Mesodermal cell (in vitro differentiated cells): ENCODE results near the gene MAPKBP1.

Experiments used
- H3K27ac ChIP-seq: 2 replicates; pipeline ENCODE4 v1.7.0; 2013; ENCODE audit warnings: mild to moderate bottlenecking, low read depth, low read length, moderate library complexity; ENCODE audit not compliant: severe bottlenecking
- H3K36me3 ChIP-seq: 2 replicates; pipeline ENCODE4 v1.7.1; 2013; ENCODE audit warnings: mild to moderate bottlenecking, low read length, moderate library complexity; ENCODE audit not compliant: control insufficient read depth, insufficient read depth
- H3K4me1 ChIP-seq: one replicate; pipeline ENCODE4 v1.7.1; 2013; ENCODE audit warnings: mild to moderate bottlenecking, low read length; ENCODE audit not compliant: insufficient read depth, control insufficient read depth, poor library complexity, severe bottlenecking
- H3K4me3 ChIP-seq: 2 replicates; pipeline ENCODE4 v1.7.0; 2013; ENCODE audit warnings: low read length, control low read depth, mild to moderate bottlenecking; ENCODE audit not compliant: insufficient read depth, poor library complexity, severe bottlenecking; ENCODE audit errors: extremely low read depth
- H3K9me3 ChIP-seq: 2 replicates; pipeline ENCODE4 v1.7.1; 2013; ENCODE audit warnings: mild to moderate bottlenecking, low read length, moderate library complexity; ENCODE audit not compliant: control insufficient read depth
- WGBS, 2 experiments: methylation state at CpG; one replicate each; pipeline ENCODE4 v1.1.5; 2013; ENCODE audit warnings: missing lambda C conversion rate in 2 of 2; ENCODE audit not compliant: insufficient coverage in 2 of 2; 5-methylcytosine and 5-hydroxymethylcytosine counted together

The MAPKBP1 gene

GRCh38 chr15:41869770-41870688 lies 95.7 kb downstream of the MAPKBP1 start:
- 92 to 93% methylated on average over 30 to 38 of the region's 42 CpGs for WGBS, 2 experiments
- H3K4me1 ChIP-seq: peaks cover 10% of the 10 kb centered on the region
- no peak overlapping the region for H3K4me3 ChIP-seq
- H3K9me3 ChIP-seq: no peaks in the 10 kb centered on the region
- no peak overlapping the region for H3K27ac ChIP-seq
- H3K36me3 ChIP-seq: no peaks in the 10 kb centered on the region

DNA sequence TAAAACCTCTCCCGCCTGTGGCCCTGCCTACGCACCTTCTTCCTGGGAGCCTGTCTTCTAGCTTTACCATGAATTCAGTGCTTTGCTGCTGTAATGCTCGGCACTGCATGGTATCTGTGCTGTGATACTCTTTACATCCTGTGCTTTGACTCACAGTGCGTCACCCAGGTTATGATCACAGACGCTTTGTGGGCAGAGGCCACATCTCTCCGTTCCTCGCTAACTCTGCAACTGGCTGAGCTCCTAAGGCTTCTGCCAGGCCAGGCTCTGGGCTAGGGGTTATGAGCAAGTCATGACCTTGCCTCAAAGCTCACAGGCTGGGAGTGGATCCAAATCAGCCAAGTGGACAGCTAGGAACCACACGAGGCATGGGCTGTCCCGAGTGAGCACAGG lies 96.4 kb downstream of the MAPKBP1 start:
- WGBS, 2 experiments: 84 to 92% methylated on average over 9 of the region's 9 CpGs
- Histone ChIP-seq H3K36me3 (no peaks in the 10 kb centered on the region), H3K4me1 (peaks cover 10% of the 10 kb centered on the region), H3K27ac (no peak overlapping the region), H3K4me3 (no peak overlapping the region), H3K9me3 (no peaks in the 10 kb centered on the region)

- WGBS, 2 experiments: 89 to 93% methylated on average over 11 to 19 of the region's 19 CpGs
- Histone ChIP-seq H3K4me3 (no peak overlapping the region), H3K36me3 (no peaks in the 10 kb centered on the region), H3K27ac (no peak overlapping the region), H3K9me3 (no peaks in the 10 kb centered on the region), H3K4me1 (peaks cover 6% of the 10 kb centered on the region)
Observed at GRCh38 chr15:41871175-41871905, 97.1 kb downstream of the MAPKBP1 start.

DNA sequence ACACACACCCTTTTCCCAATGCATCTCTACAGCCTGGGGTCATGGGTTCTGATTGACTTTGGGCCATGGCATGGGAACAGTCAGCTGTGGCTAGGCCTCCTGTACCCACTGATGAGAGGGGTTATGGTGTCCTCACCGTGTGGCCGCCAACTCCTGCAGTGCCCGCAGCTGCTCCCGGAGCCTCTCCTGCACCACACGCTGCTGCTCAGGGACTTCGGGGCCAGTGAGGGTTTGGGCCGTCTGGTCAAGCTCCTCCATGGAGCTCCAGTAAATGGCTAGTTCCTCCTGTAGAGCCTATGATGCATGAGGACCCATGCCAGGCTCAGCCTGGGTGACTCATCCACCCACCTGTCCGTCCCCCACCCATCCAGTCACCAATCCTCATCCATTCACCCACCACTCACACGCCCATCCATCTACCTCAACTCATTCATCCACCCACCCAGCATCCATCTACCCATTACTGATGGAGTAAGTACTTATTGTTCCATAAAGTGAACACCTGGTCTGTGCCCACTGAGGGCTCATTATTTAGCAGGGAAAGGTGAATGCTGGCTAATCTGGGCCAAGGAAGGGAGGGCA lies 98.0 kb downstream of the MAPKBP1 start:
- Histone ChIP-seq H3K27ac (no peak overlapping the region), H3K4me3 (no peak overlapping the region), H3K36me3 (no peaks in the 10 kb centered on the region), H3K4me1 (no peaks in the 10 kb centered on the region), H3K9me3 (no peaks in the 10 kb centered on the region)
- 92 to 97% methylated on average over 7 to 9 of the region's 9 CpGs for WGBS, 2 experiments

DNA sequence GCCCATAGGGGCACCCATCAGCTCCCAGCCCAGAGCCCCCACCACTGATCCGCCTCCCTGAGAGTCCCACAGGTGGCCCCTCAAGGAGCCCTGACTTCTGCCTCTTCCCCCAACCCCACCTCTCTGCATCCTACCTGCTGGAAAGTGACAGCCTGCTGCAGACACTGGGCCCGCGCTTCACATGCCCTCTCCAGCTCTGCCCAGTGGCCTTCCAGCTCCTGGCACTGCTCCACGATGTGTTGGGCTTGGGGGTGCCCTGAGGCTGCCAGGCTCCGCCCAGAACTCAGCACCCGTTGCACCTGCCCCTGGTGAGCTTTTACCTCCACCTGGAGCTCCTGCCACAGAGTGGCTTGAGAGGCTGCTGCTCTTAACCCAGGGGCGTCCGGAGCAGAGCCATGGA lies 99.4 kb downstream of the MAPKBP1 start:
- no peaks in the 10 kb centered on the region for H3K4me1 ChIP-seq

GRCh38 chr15:41874736-41875135 lies 100.5 kb downstream of the MAPKBP1 start:
- Histone ChIP-seq H3K4me1 (no peaks in the 10 kb centered on the region), H3K4me3 (no peak overlapping the region), H3K36me3 (no peaks in the 10 kb centered on the region), H3K9me3 (no peaks in the 10 kb centered on the region), H3K27ac (no peak overlapping the region)
- 91 to 97% methylated on average over 12 of the region's 12 CpGs for WGBS, 2 experiments

More for the DNA sequence above, 99.4 kb downstream of the MAPKBP1 start:
- no peak overlapping the region for H3K27ac ChIP-seq
- 91 to 94% methylated on average over 6 to 8 of the region's 8 CpGs for WGBS, 2 experiments
- no peaks in the 10 kb centered on the region for H3K36me3 ChIP-seq
- no peaks in the 10 kb centered on the region for H3K9me3 ChIP-seq
- H3K4me3 ChIP-seq: no peak overlapping the region

DNA sequence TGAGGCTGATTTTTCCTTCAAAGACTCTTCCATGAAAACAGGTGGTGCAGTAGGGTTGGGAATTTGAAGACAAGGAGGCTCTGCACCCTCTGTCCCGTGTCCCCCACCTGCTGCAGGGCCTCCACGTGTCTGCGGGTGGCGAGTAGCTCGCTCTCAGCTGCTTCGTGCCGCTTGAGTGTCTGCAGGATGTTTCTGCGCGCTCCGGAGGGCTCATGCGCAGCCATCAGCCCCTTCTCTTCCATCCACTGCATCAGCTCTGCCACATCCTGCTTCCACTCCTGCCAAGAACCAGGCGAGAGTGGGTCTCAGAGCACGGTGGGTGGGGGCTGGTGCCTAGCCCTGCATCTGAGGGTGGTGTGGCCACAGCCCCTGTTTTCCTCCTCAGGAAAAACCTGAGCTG lies 101.7 kb downstream of the MAPKBP1 start:
- Histone ChIP-seq H3K4me1 (no peaks in the 10 kb centered on the region), H3K9me3 (no peaks in the 10 kb centered on the region), H3K27ac (no peak overlapping the region), H3K4me3 (no peak overlapping the region), H3K36me3 (no peaks in the 10 kb centered on the region)
- 86 to 92% methylated on average over 13 of the region's 13 CpGs for WGBS, 2 experiments

GRCh38 chr15:41876689-41877088 lies 102.4 kb downstream of the MAPKBP1 start:
- H3K4me1 ChIP-seq: no peaks in the 10 kb centered on the region
- no peaks in the 10 kb centered on the region for H3K9me3 ChIP-seq
- no peak overlapping the region for H3K4me3 ChIP-seq
- WGBS, 2 experiments: 88 to 89% methylated on average over 10 to 11 of the region's 12 CpGs
- no peak overlapping the region for H3K27ac ChIP-seq
- no peaks in the 10 kb centered on the region for H3K36me3 ChIP-seq
